ENCODE measurements around the gene LTA. TPM values are rescaled to one million over a fixed set of nuclear protein-coding genes. Genes with fewer than 3 reads are reported as not detected.

The LTA gene
- total RNA-seq, 1 experiment from 2014 or later = not detected

DNA sequence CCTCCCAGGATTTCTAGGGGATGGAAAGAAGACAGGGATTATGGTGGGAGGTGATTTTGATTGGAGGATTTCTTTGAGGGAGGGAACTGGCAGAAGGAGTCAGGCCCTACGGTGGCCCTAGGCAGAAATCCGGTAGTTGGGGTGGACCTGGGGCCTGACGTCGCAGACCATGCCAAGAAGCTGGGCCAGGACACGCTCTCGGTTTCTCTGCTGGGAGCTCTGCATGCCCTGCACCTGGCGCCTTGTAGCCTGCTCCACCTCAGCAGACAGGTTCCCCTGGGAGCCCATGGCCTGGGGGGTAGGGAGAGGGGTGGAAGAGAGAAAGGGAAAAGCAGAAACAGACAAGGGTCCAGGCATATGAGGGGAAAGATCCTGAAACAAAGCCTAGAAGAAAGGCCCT, 26.8 kb upstream of the LTA start:
- H2BK120ac ChIP-seq (ENCODE audit: low read depth, low read length, poor library complexity, severe bottlenecking) = no peak overlapping the region
- H3K36me3 Mint-ChIP-seq (ENCODE audit: insufficient read depth in 1 of 3, low read depth in 3 of 3) = peaks cover 17 to 32% (median 31%) of the 10 kb centered on the region in 3 experiments
- peak overlapping the region in 1 of 3 experiments; percentile 97; a peak in 1 of 7 replicates for H3K27ac Mint-ChIP-seq
- WGBS (ENCODE audit: extremely low coverage, insufficient read length, low lambda C conversion rate) = no CpG with 5 or more reads among the region's 7 CpGs
- no peak overlapping the region for H2AFZ ChIP-seq (ENCODE audit: low read length)
- H3K27me3 Mint-ChIP-seq (ENCODE audit: low read depth) = no peaks in the 10 kb centered on the region
- H3K79me2 ChIP-seq (ENCODE audit: insufficient read depth, low read length) = peaks cover 11% of the 10 kb centered on the region
- H3K23me2 ChIP-seq (ENCODE audit: insufficient read length, low read depth, low read length, poor library complexity, severe bottlenecking) = peaks cover 4% of the 10 kb centered on the region
- peaks cover under 1% of the 10 kb centered on the region; the same call in 1 of the 2 replicates for H3K4me1 ChIP-seq (ENCODE audit: insufficient read depth, low read length)
- no peak overlapping the region for H2BK12ac ChIP-seq (ENCODE audit: insufficient read length, low read depth, low read length)
- no peak overlapping the region for H3K27ac ChIP-seq (ENCODE audit: insufficient read length, low read depth, low read length)
- no peak overlapping the region for H3K14ac ChIP-seq (ENCODE audit: insufficient read depth, low read length)
- no peak overlapping the region for H3K56ac ChIP-seq (ENCODE audit: insufficient read length, low read depth, low read length)
- no peak overlapping the region for H2AK5ac ChIP-seq (ENCODE audit: insufficient read length, low read length)
- no peak overlapping the region for H2BK15ac ChIP-seq (ENCODE audit: low read depth, low read length)
- H3K23ac ChIP-seq (ENCODE audit: insufficient read length, low read depth, low read length) = no peak overlapping the region
- peaks cover 3% of the 10 kb centered on the region for H3K79me1 ChIP-seq (ENCODE audit: insufficient read depth, low read depth, low read length, poor library complexity, severe bottlenecking)
- H3K4me1 Mint-ChIP-seq = peaks cover 24 to 34% of the 10 kb centered on the region in 2 experiments
- no peak overlapping the region for H4K8ac ChIP-seq (replicated peaks; ENCODE audit: insufficient read length, low read depth, low read length)
- H3K27me3 ChIP-seq (ENCODE audit: insufficient read depth, low read length) = no peaks in the 10 kb centered on the region
- no peaks in the 10 kb centered on the region; a peak in 1 of 5 replicates for H3K9me3 Mint-ChIP-seq
- H4K5ac ChIP-seq (ENCODE audit: insufficient read length, low read depth, low read length) = no peak overlapping the region
- no peak overlapping the region for H4K91ac ChIP-seq (ENCODE audit: insufficient read length, low read depth, low read length)
- H3T11ph ChIP-seq (ENCODE audit: low read length) = no peak overlapping the region
- no peak overlapping the region for H3K9ac ChIP-seq (ENCODE audit: extremely low read depth, insufficient read length, low read length)
- no peak overlapping the region for H2BK5ac ChIP-seq (ENCODE audit: insufficient read length, low read length)
- DNase-seq = no peak
- peak overlapping the region in 1 of 2 experiments; percentile 84; a peak in 3 of 5 replicates for H3K4me3 Mint-ChIP-seq
- H3K4me2 ChIP-seq (ENCODE audit: insufficient read depth, insufficient read length, low read length) = peak overlapping the region; percentile 56
- no peak overlapping the region for H3K4ac ChIP-seq (ENCODE audit: low read depth, low read length)
- no peaks in the 10 kb centered on the region for H4K20me1 ChIP-seq (ENCODE audit: control insufficient read depth, insufficient read depth, insufficient read length)
- no peak overlapping the region for H2BK20ac ChIP-seq (ENCODE audit: low read depth, low read length, poor library complexity, severe bottlenecking)
- no peak for TF ChIP-seq CTCF (conservative IDR thresholded peaks at IDR 0.05)
- H3K18ac ChIP-seq (ENCODE audit: insufficient read length, low read depth, low read length) = no peak overlapping the region
- H3K9me3 ChIP-seq (ENCODE audit: control insufficient read depth, low read depth, low read length) = no peaks in the 10 kb centered on the region

Measured in H9 (cell line).